ENCODE measurements around the gene ERCC1.

The ERCC1 gene

GRCh38 chr19:45405435-45406225, 18.1 kb downstream of the ERCC1 start:
- peak; percentile 72 for DNase-seq (ENCODE audit: low read depth, low spot score)

- no peak for DNase-seq (ENCODE audit: low read depth, low spot score)
Measured at GRCh38 chr19:45404557-45405434, 18.9 kb downstream of the ERCC1 start, which contains the start of gene PPP1R13L. Gene PPP1R13L (minus strand): TSS chr19:45405069. CDS start chr19:45398318, 6,751 bp downstream.

DNA sequence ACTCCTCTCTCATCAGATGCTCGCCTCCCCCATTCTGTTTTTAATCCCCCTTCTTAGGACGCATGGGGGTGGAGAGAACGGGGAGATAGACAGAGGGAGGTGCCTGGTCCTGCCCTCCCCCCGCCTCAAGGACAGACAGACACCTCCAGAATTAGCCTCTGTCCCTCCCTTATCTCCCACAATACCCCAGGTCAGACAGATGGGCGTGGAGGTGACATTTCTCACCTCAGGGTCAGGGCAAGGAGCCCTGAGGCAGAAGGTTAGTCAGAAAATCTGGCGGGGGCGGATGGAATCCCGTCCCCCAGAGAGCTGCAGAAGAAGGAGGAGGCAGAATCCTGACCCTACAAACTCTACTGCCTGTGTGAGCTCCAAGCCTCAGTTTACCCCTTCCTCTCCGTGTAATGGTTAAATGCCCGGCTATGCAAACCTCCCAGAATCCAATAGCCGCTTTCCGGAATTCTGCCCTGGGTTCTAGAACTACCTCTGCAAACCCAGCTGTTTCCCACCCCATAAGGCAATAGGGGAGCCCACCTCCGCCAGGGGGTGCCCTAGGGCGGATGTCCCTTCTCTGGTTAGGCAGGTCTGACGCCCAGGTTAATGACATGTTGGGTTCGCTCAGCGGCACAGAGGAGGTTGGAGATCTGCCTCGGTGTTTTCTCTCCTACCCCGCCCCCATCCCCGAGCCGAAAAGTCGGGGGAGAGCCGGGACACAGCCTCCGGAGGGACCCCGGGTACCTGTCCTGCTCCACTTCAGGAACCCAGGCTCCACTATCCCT, 19.7 kb downstream of the ERCC1 start:
- no peak for DNase-seq (ENCODE audit: low read depth, low spot score)

DNA sequence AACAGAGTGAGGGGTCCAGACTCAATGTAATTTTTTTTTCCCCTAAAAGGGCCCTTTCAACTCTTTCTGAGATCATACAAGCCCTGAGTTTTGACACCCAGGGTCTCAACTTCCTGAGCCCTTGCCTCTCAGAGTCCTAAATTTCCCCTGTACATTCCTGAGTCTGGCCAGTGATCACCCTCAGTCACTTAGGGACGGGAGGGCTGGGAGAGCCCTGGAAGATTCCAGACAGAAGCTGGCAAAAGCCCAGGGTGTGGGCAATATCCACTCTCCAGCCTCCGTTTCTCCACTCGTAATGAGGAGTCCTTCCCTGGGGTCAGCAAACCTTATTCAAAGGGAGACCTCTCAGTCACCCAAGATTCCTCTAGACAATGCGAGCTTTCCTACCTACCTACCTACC, 20.4 kb downstream of the ERCC1 start:
- DNase-seq (ENCODE audit: low read depth, low spot score): no peak

DNA sequence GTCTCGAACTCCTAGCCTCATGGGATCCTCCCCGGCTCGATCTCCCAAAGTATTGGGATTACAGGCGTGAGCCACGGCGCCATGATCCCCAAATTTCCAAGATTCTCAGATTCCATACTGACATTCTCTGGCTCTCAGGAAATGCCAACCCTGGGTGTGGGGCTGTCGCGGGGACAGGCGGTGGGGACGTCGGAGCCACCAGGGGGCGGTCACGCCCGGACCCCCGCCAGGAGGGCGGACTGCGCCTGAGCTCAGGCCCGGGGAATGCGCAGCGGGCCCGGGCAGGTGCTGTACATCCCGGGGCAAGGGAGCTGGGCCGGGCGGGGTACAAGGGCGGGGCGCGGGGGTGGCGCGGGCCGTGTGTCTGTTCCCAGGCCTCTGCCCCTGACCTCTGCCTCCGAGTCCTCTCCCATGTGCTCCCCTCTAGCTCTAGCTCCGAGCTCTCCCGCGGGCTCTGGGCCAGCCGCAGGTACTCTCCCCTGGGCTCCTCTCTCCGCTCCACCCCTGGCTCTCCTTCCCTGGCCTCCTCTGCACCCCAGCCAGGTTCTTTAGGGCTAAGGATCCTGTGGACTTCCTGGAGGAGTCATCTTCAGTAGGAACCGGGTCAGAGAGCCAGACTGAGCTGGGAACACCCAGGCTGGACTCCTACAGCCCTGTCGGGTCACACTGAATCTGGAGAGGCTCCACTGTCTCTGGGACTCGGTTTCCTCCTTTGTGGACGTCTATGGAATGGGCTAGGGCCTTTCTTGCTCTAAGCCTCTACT, 21.2 kb downstream of the ERCC1 start:
- no peak for DNase-seq (ENCODE audit: low read depth, low spot score)

GRCh38 chr19:45401815-45402214, 21.9 kb downstream of the ERCC1 start:
- DNase-seq (ENCODE audit: low read depth, low spot score): no peak

GRCh38 chr19:45400192-45400591, 23.5 kb downstream of the ERCC1 start:
- no peak for DNase-seq (ENCODE audit: low read depth, low spot score)

- no peak for DNase-seq (ENCODE audit: low read depth, low spot score)
Measured at GRCh38 chr19:45395821-45396617, 27.7 kb downstream of the ERCC1 start.

- no peak for DNase-seq (ENCODE audit: low read depth, low spot score)
Measured at GRCh38 chr19:45391871-45392665, 31.6 kb downstream of the ERCC1 start.

GRCh38 chr19:45391346-45391745, 32.4 kb downstream of the ERCC1 start:
- DNase-seq (ENCODE audit: low read depth, low spot score): no peak

DNA sequence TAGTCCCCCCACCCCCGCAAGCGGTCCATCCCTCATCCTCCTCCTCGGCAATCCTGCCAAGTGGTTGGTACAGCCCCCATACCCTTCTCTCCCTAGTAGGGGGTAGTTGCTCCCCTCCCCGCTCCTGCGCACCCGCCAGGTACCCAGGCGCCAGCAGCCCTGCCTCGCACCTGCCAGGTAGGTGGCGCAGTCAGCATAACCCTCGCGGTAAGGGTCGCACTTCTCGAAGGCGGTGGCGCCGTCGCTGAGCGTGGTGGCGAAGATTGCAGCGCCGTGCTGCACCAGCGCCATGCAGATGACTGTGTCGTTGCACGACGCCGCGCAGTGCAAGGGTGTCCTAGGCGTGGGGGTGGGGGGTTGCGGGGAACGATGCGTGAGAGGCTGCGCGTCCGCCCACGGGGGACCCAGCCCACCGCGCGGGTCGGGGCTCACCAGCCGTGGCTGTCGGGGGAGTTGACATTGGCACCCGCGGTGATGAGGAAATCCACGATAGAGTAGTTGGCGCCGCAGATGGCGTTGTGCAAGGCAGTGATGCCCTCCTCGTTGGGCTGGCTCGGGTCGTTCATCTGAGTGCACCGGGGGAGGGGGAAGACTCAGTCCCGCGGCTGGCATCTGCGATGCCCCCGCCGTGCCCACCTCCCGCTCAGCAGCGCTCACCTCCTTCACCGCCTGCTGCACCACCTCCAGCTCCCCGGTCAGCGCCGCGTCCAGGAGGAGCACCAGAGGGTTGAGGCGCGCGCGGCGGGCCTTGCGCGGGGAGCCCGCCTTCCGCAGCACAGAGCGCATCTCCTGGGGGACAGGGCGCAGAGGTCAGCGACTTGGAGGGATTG, 38.1 kb downstream of the ERCC1 start:
- DNase-seq (ENCODE audit: low read depth, low spot score): no peak

GRCh38 chr19:45382426-45382825, 41.3 kb downstream of the ERCC1 start:
- no peak for DNase-seq (ENCODE audit: low read depth, low spot score)

DNA sequence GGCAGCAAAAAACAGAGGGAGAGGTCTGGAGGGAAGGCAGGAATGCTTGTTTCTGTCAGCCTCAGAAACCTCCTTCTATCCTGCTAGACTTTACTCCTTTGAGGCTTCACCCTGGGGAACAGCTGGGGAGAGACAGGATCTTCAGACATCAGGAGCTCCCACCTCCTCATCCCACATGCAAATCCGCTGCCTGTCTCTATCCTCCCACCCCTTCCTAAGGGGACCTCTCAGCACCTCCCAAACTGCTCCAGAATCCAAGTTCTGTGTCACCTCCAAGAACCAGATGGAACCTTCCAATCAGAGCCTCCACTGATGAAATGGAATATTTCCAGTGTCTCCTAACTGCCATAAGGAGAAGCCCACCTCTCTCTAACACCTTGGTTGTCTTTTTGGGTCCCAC, 43.6 kb downstream of the ERCC1 start:
- DNase-seq (ENCODE audit: low read depth, low spot score): no peak

- no peak for DNase-seq (ENCODE audit: low read depth, low spot score)
Measured at GRCh38 chr19:45376045-45376724, 47.5 kb downstream of the ERCC1 start.

DNA sequence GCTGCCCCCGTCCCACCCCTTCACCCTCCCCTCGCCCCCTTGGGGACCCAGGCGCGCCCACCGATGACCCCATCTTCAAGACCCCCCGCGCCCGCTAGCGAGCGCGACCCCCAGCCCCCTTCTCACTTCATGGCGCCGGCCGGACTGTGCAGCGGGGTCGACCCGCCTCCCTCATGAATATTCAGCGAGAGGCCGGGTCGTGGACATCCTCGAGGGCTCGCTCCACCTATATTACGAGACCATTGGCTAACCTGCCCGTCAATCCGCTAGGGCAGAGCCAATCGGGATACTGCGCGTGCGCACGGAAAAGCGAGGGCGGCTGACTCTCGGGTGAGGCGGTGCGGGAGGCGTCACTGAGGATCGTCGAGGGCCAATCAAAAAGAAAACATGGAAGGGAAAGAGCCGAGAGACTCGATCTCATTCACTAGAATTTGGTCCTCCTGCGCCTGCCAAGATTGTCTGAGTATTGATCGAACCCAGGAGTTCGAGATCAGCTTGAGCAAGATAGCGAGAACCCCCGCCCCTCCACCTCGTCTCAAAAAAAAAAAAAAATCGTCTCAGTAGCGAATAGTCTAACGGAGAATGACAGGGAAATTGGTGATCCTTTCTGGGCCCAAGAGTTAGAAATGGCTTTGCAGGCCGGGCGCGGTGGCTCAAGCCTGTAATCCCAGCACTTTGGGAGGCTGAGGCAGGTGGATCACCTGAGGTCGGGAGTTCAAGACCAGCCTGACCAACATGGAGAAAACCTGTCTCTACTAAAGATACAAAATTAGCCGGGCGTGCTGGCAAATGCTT, 53.1 kb downstream of the ERCC1 start, which contains the start of gene ERCC2:
Gene ERCC2, minus strand, starts transcription at position 164 of the 795 bp plus-strand sequence. Its CDS starts 33 bp downstream, at position 131.
- peak; percentile 99 for DNase-seq (ENCODE audit: low read depth, low spot score)

DNA sequence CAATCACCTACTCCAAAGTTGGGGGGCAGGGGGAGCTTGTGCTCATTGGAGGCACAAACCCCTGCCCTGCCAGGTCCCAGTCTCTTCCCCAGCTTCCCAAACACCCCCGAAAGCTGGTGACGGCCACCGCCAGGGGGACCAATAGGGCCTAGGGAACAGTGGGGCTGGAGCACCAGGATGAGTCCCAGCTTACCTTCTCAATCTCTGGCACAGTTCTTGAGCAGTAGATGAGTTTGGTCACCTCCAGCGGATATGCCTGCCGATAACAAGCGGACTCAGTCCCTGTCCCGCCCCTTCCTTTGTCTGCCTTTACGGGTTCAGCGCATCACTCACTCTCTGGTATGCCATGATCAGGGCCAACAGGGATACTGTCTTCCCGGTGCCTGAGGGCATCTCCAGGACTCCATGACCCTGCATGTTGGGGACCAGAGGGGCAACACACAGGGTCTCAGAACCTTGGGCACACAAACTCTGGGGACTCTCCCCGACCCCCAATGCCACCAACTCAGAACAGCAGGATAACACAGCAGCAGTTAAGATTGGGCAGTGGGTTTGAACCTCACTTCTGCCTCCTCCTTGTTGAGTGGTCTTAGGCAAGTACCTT, 54.9 kb downstream of the ERCC1 start:
- no peak for DNase-seq (ENCODE audit: low read depth, low spot score)

DNA sequence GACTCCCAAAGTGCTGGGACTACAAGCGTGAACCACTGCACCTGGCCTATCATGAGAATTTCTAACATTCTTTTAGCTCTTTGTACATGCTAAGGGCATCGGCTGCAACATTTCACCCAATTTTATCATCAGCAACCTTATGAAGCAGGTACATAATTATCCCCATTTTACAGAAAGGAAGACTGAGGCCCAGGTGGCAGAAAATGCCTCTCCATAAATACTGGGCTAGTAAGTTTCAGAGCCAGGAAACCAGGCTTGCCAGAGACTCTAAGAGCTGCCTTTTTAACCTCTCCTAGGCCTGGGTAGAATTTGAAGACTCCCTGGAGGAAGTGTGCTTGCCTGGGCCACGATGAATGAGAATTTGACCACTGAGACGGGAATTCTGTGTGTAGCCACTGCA, 55.6 kb downstream of the ERCC1 start:
- DNase-seq (ENCODE audit: low read depth, low spot score): no peak
